Activated naive CD4-positive, alpha-beta T cell treated with anti-CD3 and anti-CD28 coated beads for 36 hours (primary cell): ENCODE measurements around the gene NDUFS7. TPM values are rescaled to one million over a fixed set of nuclear protein-coding genes. Genes with fewer than 3 reads are reported as not detected.
A peak's percentile ranks its signal among the peaks of the same experiment; 100 is the strongest.

Experiments used
- CTCF ChIA-PET: fragments of 350-600 bp; sonication (Branson Sonifier 250); formaldehyde crosslinking; loops from one replicate; lab custom pipeline; 2021; ENCODE audit warnings: antibody characterized with exemption; lab: Charles Lee
- DNase-seq: peaks from one replicate; pipeline ENCODE4 v3.0.0-alpha.2; 2020
- H3K27ac Mint-ChIP-seq: one replicate; pipeline ENCODE4 v1.8.0; 2021; ENCODE audit warnings: mild to moderate bottlenecking, mixed read lengths
- H3K27me3 Mint-ChIP-seq: one replicate; pipeline ENCODE4 v1.8.0; 2021; ENCODE audit warnings: low read depth, mixed read lengths
- H3K36me3 Mint-ChIP-seq: one replicate; pipeline ENCODE4 v1.8.0; 2021; ENCODE audit warnings: low read depth, mixed read lengths
- H3K4me1 Mint-ChIP-seq: one replicate; pipeline ENCODE4 v1.8.0; 2021; ENCODE audit warnings: low read depth, mixed read lengths
- H3K4me3 Mint-ChIP-seq: one replicate; pipeline ENCODE4 v1.8.0; 2021; ENCODE audit warnings: mild to moderate bottlenecking, moderate library complexity, mixed read lengths
- H3K9me3 Mint-ChIP-seq: one replicate; pipeline ENCODE4 v1.8.0; 2021; ENCODE audit warnings: mixed read lengths
- intact Hi-C: fragments of 100-400 bp; cut with micrococcal nuclease; formaldehyde crosslinking; loops from one replicate; pipeline ENCODE4 v1.15.1; 2023
- total RNA-seq, 2 experiments: library from RNA; stranded (reverse); gene quantifications; one replicate each; pipeline ENCODE4 v1.2.3, GENCODE V29; 2021

Gene NDUFS7
- total RNA-seq, 2 experiments from 2014 or later, result 138 to 148 TPM

DNA sequence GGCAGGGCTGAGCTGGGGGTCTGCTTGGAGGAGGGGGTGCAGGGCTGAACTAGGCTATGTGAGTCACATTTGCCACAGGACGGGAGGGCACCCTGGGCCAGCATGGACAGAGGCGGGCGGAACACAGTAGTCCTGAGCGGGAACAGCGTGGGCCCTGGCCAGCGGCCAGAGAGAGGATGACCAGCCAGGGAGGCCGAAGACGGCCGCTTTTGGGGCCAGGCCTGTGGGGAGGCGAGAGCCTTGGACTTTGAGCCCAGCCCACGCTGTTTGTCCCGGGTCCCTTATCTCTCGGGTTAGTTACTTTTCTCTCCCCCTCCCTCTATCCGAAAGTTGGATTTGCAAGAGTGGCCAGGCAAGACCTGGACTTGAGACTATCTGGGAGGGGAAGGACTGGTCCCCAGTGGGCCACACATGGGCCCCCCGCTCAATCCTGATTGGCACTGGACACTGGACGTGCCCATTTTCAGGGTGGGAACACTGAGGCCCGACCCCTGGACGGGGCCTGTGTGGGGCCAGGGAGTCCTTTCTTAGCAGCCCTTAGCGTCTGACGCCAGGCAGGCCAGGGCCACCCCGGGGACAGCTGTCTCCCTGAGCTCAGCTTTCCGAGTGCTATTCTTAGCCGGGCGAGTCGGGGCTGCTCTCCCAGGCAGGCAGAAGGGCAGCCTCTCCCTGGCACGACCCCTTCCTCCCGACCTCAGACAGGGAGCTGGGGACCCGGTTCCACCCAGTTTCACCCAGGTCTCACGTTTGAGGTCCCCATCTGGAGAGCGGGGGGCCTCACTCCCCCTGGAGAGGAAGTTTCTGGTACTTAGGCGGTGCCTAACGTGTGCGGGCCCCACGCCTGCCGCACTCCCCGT, 16.8 kb downstream of the NDUFS7 start:
- no peaks in the 10 kb centered on the region for H3K36me3 Mint-ChIP-seq
- intact Hi-C loops, result loop anchor here (10.0 kb wide), 1 partner anchor 376 kb away; the partner anchor contains the start of genes CNN2, RNU6-2 and TMEM259
- H3K27me3 Mint-ChIP-seq, result peaks cover 5% of the 10 kb centered on the region
- DNase-seq, result no peak
- H3K27ac Mint-ChIP-seq, result no peak overlapping the region
- CTCF ChIA-PET, result no interaction called here
- peaks cover 16% of the 10 kb centered on the region for H3K4me1 Mint-ChIP-seq
- H3K4me3 Mint-ChIP-seq, result peak overlapping the region; percentile 64
- no peaks in the 10 kb centered on the region for H3K9me3 Mint-ChIP-seq

DNA sequence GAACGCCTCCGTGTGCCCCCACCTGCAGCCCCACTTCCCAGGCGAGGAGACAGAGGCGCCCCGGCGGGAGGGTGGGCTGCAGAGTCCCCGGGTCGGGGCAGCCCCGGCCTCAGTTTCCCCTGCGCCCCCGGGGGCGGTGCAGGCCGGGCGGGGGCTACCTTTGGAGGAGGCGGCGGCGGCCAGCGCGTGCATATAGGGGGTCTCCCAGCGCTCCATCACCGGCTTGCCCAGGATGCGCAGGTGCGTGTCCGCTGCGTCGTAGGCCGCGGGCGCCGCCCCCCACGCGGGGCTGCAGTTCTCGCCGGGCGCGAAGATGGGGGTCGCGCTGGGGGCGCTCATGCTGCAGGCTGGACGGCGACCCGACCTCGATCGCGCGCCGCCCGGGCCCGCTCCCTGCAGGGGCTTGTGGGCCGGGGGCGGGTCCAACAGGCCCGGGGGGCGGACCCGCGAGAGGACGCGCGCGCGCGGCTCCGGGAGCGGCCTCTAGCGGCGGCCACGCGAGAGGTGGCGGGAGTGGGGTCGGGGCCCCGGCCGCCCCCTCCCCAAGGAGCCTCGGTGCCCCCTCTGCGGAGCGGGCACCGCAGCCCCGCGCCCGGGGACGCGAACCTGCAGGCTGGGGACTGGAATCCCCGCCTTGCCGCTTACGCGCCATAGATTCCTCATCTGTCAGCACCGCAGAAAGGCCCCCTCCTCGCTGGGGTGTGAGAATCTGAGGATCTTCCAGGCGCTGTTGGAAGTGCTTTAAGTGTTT, 17.6 kb downstream of the NDUFS7 start, which contains the start of gene GAMT:
Gene GAMT (minus strand): TSS at position 405 of the 751 bp plus-strand sequence. CDS start 66 bp downstream, at position 339.
- Mint-ChIP-seq H3K4me3 (peak within 1 kb of the TSS; percentile 64), H3K4me1 (peaks cover 13% of the 10 kb centered on the region), H3K36me3 (no peaks in the 10 kb centered on the region), H3K27me3 (peaks cover 5% of the 10 kb centered on the region), H3K9me3 (no peaks in the 10 kb centered on the region), H3K27ac (no peak within 1 kb of the TSS)
- CTCF ChIA-PET, result no interaction called here
- intact Hi-C loops, result loop anchor here (10.0 kb wide), 1 partner anchor 377 kb away; the partner anchor contains the start of genes CNN2, RNU6-2 and TMEM259
- peak; percentile 47 for DNase-seq

DNA sequence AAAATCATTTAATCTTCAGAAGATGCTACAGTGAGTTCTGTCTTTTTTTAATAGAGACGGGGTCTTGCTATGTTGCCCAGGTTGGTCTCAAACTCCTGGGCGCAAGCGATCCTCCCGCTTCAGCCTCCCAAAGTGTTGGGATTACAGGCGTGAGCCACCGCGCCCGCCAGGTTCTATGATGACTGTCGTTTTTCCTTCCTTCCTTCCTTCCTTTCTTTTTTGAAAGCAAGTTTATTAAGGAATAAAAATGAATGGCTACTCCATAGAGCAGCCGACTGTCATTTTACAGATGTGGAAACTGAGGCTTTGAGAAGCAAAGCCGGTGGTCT, 18.1 kb downstream of the NDUFS7 start:
- intact Hi-C loops, result loop anchor here (10.0 kb wide), 1 partner anchor 377 kb away; the partner anchor contains the start of genes CNN2, RNU6-2 and TMEM259
- CTCF ChIA-PET, result no interaction called here
- H3K27ac Mint-ChIP-seq, result no peak overlapping the region
- H3K4me3 Mint-ChIP-seq, result peak overlapping the region; percentile 58
- no peaks in the 10 kb centered on the region for H3K9me3 Mint-ChIP-seq
- peaks cover 15% of the 10 kb centered on the region for H3K4me1 Mint-ChIP-seq
- H3K36me3 Mint-ChIP-seq, result no peaks in the 10 kb centered on the region
- no peak for DNase-seq
- H3K27me3 Mint-ChIP-seq, result peaks cover 5% of the 10 kb centered on the region

DNA sequence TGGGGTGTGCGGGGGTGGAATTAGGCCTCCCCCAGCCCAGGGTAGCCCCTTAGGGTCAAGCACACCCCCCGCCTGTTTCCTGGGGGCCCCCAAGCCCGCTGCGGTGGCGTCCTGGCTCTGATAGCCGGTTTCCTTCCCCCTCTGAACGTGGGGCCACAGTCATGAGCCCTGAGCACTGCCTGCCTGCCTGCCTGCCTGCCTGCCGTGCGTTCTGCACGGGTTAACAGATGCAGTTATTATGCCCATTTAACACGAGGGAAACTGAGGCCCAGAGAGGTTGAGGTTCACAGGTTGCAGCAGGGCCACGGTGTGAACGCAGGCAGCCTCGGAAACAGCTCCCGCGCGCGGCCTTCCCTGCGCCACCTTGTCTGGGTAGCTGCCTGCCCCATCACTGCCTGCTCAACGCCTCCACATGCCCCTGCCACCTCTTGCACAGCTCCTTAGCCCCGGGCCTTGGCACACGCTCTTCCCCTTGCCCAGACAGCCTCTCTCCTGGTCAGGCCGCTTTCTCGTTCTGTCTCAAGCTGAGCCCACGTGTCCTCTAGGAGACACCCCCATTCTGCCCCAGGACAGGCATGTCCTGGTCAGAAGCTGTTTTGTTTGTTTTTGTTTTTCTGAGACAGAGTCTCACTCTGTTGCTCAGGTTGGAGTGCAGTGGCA, 18.8 kb downstream of the NDUFS7 start:
- CTCF ChIA-PET, result interaction anchor here (1.8 kb wide), 1 partner anchor 35 kb away, joined by 4 read pairs; no protein-coding TSS in a partner anchor
- peaks cover 5% of the 10 kb centered on the region for H3K27me3 Mint-ChIP-seq
- H3K9me3 Mint-ChIP-seq, result no peaks in the 10 kb centered on the region
- DNase-seq, result no peak
- no peak overlapping the region for H3K27ac Mint-ChIP-seq
- peaks cover 15% of the 10 kb centered on the region for H3K4me1 Mint-ChIP-seq
- H3K4me3 Mint-ChIP-seq, result peak overlapping the region; percentile 61
- intact Hi-C loops, result loop anchor here (10.0 kb wide), 1 partner anchor 378 kb away; the partner anchor contains the start of genes CNN2, RNU6-2 and TMEM259
- H3K36me3 Mint-ChIP-seq, result no peaks in the 10 kb centered on the region

DNA sequence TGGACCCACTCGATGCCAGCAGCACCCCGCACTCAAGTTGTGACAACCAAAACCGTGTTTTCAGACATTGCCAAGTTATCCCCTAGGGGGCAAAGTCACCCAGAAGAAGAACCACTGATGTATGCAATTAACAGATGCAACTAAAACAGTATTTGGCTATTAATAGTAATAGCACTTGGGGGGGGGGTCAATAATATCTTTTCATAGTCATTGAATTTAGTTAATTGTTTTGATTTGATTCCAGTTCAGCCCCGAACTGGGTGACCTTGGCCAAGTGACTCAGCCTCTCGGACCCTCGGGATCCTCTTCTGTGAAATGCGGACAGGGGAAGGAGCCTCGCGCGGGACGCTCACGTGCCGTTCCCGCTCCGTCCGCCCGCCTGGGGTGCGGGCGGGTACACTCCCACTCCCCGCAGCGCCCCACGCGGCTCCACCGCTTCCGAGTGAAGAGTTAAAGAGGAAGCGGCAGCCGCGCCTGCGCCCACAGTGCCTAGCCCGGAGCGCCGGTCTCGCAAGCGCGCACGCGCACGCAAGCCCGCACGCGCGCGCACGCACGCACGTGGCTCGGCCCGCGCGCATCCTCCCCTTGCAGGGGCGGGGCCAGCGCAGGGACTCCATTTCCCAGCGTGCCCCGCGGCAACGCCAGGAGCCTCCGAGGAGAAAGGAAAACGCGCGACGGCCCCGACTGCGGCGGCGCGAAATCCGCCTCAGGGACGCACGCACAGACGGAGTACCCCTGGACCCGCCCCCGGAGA, 23.2 kb downstream of the NDUFS7 start:
- CTCF ChIA-PET, result no interaction called here
- H3K9me3 Mint-ChIP-seq, result no peaks in the 10 kb centered on the region
- peak; percentile 98 for DNase-seq
- peaks cover 43% of the 10 kb centered on the region for H3K4me1 Mint-ChIP-seq
- H3K27ac Mint-ChIP-seq, result peak overlapping the region; percentile 81
- H3K27me3 Mint-ChIP-seq, result peaks cover 5% of the 10 kb centered on the region
- intact Hi-C loops, result loop anchor here (1.0 to 10.0 kb wide), 9 partner anchors 24 to 745 kb away; partner anchors contain the start of genes C19orf25, CNN2, FAM174C and KLF16
- H3K4me3 Mint-ChIP-seq, result peak overlapping the region; percentile 69
- peaks cover 19% of the 10 kb centered on the region for H3K36me3 Mint-ChIP-seq

DNA sequence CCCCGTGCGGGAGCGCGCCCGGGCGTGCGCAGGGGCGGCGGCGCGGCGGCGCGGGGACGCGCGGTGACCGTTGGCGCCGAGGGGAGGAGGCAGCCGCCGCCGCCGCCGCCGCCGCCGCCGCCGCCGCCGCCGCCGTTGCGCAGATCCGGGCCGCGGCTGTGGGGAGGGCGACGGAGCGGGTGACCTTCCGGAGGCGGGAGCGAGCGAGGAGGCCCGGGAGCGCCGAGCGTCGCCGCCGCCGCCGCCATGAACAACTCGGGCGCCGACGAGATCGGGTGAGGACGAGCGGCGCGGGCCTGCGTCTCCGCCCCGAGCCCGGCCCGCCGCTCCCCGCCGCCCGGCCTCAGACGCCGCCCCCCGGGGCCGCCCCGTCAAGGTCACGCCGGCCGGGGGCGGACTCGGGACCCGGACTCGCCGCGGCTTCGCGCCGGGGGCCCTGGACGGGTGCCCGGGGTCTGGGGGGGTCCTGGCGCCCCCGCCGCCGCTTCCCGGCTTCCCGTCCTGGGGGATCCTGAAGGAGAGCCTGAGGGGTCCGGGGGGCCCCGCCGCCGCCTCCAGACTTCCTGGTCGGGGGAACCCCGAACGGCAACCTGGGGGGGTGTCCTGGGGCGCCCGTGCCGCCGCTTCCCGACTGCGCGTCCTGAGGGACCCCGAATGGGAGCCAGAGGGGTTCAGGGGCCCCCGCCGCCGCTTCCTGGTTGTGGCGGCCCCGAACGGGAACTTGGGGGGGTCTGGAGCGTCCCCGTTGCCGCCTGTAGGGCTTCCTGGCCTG, 24.0 kb downstream of the NDUFS7 start, which contains the start of gene DAZAP1:
Gene DAZAP1 (plus strand): TSS at position 59 of the 772 bp plus-strand sequence. CDS start 188 bp downstream, at position 247.
- Mint-ChIP-seq H3K27ac (peak within 1 kb of the TSS; percentile 81), H3K4me3 (peak within 1 kb of the TSS; percentile 92), H3K4me1 (peaks cover 44% of the 10 kb centered on the region), H3K27me3 (peaks cover 1% of the 10 kb centered on the region), H3K9me3 (no peaks in the 10 kb centered on the region), H3K36me3 (peaks cover 19% of the 10 kb centered on the region)
- CTCF ChIA-PET, result no interaction called here
- peak; percentile 31 for DNase-seq
- intact Hi-C loops, result loop anchor here (1.0 to 10.0 kb wide), 9 partner anchors 24 to 745 kb away; partner anchors contain the start of genes C19orf25, CNN2, FAM174C and KLF16

DNA sequence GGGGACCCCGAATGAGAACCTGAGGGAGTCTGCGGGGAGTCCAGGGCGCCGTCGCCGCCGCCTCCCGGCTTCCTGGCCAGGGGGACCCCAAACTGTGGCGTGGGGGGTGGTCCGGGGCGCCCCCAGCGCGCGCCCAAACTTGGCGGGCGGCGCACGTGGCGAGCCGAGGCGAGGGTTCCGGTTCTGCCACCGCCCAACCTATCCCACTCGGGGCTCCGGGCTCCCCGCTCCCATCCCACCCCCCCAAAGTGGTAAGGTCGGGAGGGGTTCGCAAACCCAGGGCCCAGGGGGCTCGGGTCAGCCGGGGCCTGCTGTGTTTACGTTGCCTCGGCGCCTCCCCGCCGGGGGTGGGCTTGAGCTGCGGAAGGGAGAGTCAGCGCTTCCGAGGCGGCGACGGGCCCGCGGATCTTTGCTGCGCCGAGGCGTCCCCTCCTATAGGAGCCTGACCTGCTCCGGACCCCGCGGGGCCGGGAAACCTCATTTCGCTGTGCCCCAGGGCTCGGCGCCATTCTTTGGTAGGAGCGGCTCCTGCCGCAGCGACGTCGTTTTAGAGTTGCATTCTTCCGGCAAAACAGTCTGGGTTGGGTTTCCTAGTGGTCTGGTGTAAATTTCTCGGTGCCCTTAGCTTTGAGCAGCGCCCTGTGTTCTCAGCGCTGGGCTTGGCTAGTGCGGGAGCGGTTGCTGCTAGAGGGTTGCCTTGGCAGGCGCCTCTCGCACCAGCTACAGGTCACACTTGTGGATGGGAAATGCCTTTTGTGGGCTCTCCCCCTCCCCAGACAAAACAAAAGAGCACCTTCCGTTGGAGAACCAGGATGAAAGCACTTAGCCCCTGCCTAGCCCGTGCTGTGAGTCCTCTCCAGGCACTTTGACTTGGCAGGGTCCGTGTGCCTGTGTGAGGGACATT, 24.8 kb downstream of the NDUFS7 start:
- H3K36me3 Mint-ChIP-seq, result peaks cover 21% of the 10 kb centered on the region
- peaks cover 51% of the 10 kb centered on the region for H3K4me1 Mint-ChIP-seq
- peak; percentile 65 for DNase-seq
- peak overlapping the region; percentile 92 for H3K4me3 Mint-ChIP-seq
- no peaks in the 10 kb centered on the region for H3K9me3 Mint-ChIP-seq
- no peaks in the 10 kb centered on the region for H3K27me3 Mint-ChIP-seq
- CTCF ChIA-PET, result no interaction called here
- intact Hi-C loops, result loop anchor here (5.0 to 10.0 kb wide), 4 partner anchors 244 to 746 kb away; partner anchors contain the start of genes CNN2, KLF16, RNF126 and RNU6-2
- peak overlapping the region; percentile 92 for H3K27ac Mint-ChIP-seq

DNA sequence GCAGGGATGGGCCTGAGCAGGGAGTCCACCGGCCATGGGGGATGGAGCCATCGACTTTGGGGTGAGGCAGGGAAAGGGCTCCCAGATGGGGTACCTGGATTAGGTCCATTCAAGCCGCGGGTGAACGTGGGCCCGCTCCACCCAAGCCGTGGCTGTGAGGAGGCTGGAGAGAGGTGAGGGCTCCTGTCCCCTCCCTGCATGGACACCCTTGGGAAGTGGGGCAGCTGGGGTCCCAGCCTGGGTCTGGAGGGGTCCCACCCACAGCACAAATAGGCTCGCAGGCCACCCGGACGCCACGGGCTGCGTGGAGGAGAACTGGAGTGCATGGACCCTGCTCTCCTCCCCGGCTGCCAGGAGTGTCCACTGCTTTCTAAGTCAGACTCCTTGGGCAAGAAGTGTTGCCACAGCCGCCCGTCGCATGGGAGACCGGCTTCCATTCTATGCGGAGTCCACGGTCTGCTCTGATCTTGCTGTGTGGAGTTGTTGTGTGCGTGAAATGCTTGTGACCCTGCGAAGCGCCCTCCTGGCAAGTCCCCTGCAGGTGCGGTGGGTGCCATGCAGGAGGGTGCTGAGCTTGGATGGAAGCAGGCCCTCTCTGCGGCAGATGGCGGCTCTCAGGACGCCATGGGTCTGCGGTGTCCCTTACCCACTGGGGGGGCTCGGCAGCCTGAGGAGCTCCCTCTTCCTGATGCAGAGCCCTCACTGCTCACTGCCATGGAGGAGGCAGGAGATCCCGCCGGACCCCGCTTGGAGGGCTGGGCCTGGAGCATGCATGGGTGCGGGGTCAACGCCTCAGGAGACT, 25.7 kb downstream of the NDUFS7 start:
- no peaks in the 10 kb centered on the region for H3K9me3 Mint-ChIP-seq
- no peaks in the 10 kb centered on the region for H3K27me3 Mint-ChIP-seq
- H3K4me1 Mint-ChIP-seq, result peaks cover 59% of the 10 kb centered on the region
- CTCF ChIA-PET, result no interaction called here
- H3K36me3 Mint-ChIP-seq, result peaks cover 21% of the 10 kb centered on the region
- H3K4me3 Mint-ChIP-seq, result peak overlapping the region; percentile 92
- peak overlapping the region; percentile 92 for H3K27ac Mint-ChIP-seq
- DNase-seq, result no peak
- intact Hi-C loops, result loop anchor here (5.0 to 10.0 kb wide), 4 partner anchors 243 to 747 kb away; partner anchors contain the start of genes CNN2, KLF16, RNF126 and RNU6-2

DNA sequence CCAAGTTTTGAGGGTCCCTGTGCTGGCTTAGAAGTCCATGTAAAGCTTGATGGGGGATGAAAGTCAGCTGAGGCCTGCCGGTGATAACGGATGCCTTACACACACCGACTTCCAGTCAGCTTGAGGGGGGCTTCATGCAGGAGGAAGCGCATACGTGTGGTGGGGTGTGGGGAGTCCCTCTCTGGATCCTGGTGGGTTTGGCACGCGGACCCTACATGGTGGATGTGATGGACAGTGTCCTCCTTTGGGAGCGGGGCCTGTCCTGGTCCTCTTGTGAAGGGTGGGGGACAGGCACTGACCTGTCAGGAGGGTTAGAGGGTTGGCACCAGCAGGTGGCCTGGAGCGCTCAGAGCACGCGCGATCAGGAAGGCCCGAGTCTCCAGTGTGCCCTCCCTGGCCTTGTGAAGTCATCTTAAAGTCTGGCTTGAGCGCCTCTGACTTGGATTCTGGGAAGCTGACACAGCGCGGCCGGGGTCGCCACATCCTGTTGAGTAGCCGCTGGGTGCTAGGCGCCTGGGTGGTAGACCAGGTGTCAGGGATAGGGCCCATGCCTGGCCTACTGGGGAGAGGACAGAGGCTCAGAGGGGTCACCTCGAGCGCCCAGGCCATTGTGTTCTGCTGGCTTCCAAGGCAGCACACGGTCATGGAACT, 26.6 kb downstream of the NDUFS7 start:
- peak; percentile 37 for DNase-seq
- Mint-ChIP-seq H3K4me1 (peaks cover 66% of the 10 kb centered on the region), H3K9me3 (no peaks in the 10 kb centered on the region), H3K27me3 (no peaks in the 10 kb centered on the region), H3K27ac (peak overlapping the region; percentile 92), H3K36me3 (peaks cover 21% of the 10 kb centered on the region), H3K4me3 (peak overlapping the region; percentile 92)
- CTCF ChIA-PET, result no interaction called here
- intact Hi-C loops, result no loop called here
